Ovary (tissue), 9 donors: ENCODE measurements around the gene KLRG1. TPM values are rescaled to one million over a fixed set of nuclear protein-coding genes. Genes with fewer than 3 reads are reported as not detected.

Experiments
- DNase-seq, 5 donors: peaks; one replicate each; pipeline ENCODE4 v3.0.0-alpha.2; 2019 to 2020
- H3K27ac ChIP-seq, 2 donors: fragments of 200-600 bp; one replicate each; pipeline versions ENCODE4 v1.5.1 to v1.8.0; 2019 to 2022
- H3K27me3 ChIP-seq: fragments of 200-600 bp; one replicate; pipeline ENCODE4 v1.8.0; 2022
- H3K36me3 ChIP-seq: fragments of 200-600 bp; sonication (generic); one replicate; pipeline ENCODE4 v1.5.1; 2019
- H3K4me1 ChIP-seq: one replicate; pipeline ENCODE4 v1.8.1; 2013; ENCODE audit warnings: mild to moderate bottlenecking, moderate library complexity; ENCODE audit not compliant: insufficient read depth
- H3K4me3 ChIP-seq: fragments of 200-600 bp; sonication (generic); one replicate; pipeline ENCODE4 v1.5.1; 2017
- H3K9me3 ChIP-seq, 2 donors: fragments of 200-600 bp in 1 of 2; sonication (generic) in 1 of 2; one replicate each; pipeline versions ENCODE4 v1.5.1 to v1.8.1; 2013 to 2019; ENCODE audit warnings: mild to moderate bottlenecking in 1 of 2, moderate library complexity in 1 of 2
- EP300 ChIP-seq: sonication (generic); formaldehyde crosslinking; IDR thresholded peaks from one replicate; pipeline ENCODE4 v1.6.1; 2017; ENCODE audit warnings: antibody characterized with exemption
- POLR2A ChIP-seq: fragments of 450-650 bp; IDR thresholded peaks from one replicate; pipeline ENCODE4 v1.6.1; 2017; ENCODE audit warnings: antibody characterized with exemption, mild to moderate bottlenecking, moderate library complexity
- WGBS, 3 donors: extraction: QIAGEN DNeasy Blood & Tissue Kit in 1 of 3; methylation state at CpG; one replicate each; pipeline versions ENCODE4 v1.1.5 to v1.1.7; 2013 to 2017; 5-methylcytosine and 5-hydroxymethylcytosine counted together
- intact Hi-C, 4 donors: fragments of 100-400 bp; cut with DNase I; formaldehyde crosslinking; loops; one replicate each; pipeline versions ENCODE4 v1.11.0 to v1.15.1; 2022 to 2023
- polyA plus RNA-seq, 2 donors: library from polyadenylated mRNA; stranded (reverse); fragments of 200-250 nt in 1 of 2; fragments of 350-450 nt in 1 of 2; fragmentation: Illumina TruSeq in 1 of 2; extraction: RNeasy Lipid Tissue Mini Kit (QIAGEN cat#74804) in 1 of 2; gene quantifications; one replicate each; pipeline ENCODE4 v1.2.3, GENCODE V29; 2013 to 2014
- total RNA-seq, 7 donors: library from RNA; depleted of rRNA in 2 of 7; stranded (reverse); fragments of >200 nt in 2 of 7; fragmentation: NEBNext Ultra II Directional in 3 of 7; extraction: Animal tissue kit (Norgen Biotek cat#: 25700) in 3 of 7; gene quantifications; one replicate each; pipeline versions ENCODE4 v1.1.0 to v1.2.4, GENCODE V29; 2016 to 2023
- TF ChIP-seq, protein P1 (sequence below), 3 donors: fragments of 450-650 bp in 2 of 3; fragments of 200-600 bp in 1 of 3; IDR thresholded peaks; one replicate each; pipeline versions ENCODE4 v1.5.1 to v1.8.0; 2016 to 2022; ENCODE audit warnings: antibody characterized with exemption in 3 of 3, mild to moderate bottlenecking in 1 of 3
- donor health status: DM: no; HTN: no; CAD: no; lungs with moderate emphysema.
- donor health status: DM: no; HTN: no; CAD: no.
- donor health status: Bipolar disorder and iron deficiency.
- donor health status: DM: yes; HTN: yes; CAD: no.
- donor health status: DM: no; HTN: no; CAD: no.
- donor health status: DM: yes; HTN: yes; CAD: no.

Gene KLRG1
- total and polyA plus RNA-seq, 9 donors: 0.42 to 4.3 (median 1.1) TPM

DNA sequence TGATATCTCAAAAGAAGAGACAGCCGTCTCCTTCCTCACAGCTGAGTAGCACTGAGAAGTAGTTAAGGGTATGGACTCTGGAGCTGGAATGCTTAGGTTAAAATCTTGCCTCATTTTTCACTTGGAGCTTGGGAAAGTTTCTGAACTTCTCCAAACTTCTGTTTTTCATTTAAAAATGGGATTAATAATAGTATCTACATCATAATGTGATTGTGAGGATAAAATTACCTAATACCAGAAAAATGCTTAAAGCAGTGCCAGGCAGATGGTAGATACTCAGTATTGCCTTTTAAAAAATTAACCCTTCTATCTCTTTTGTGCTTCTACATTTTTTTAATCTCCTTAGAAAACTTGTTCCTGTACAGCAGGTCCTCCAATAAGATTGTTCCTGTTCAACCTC lies 63.3 kb downstream of the KLRG1 start:
- TF ChIP-seq POLR2A (no peak), EP300 (no peak)
- TF ChIP-seq, protein P1, sequence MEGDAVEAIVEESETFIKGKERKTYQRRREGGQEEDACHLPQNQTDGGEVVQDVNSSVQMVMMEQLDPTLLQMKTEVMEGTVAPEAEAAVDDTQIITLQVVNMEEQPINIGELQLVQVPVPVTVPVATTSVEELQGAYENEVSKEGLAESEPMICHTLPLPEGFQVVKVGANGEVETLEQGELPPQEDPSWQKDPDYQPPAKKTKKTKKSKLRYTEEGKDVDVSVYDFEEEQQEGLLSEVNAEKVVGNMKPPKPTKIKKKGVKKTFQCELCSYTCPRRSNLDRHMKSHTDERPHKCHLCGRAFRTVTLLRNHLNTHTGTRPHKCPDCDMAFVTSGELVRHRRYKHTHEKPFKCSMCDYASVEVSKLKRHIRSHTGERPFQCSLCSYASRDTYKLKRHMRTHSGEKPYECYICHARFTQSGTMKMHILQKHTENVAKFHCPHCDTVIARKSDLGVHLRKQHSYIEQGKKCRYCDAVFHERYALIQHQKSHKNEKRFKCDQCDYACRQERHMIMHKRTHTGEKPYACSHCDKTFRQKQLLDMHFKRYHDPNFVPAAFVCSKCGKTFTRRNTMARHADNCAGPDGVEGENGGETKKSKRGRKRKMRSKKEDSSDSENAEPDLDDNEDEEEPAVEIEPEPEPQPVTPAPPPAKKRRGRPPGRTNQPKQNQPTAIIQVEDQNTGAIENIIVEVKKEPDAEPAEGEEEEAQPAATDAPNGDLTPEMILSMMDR (IDR thresholded peaks at IDR 0.05): no peak
- H3K27ac ChIP-seq: no peak overlapping the region
- no peaks in the 10 kb centered on the region for H3K27me3 ChIP-seq
- intact Hi-C loops: no loop called here
- no peaks in the 10 kb centered on the region for H3K4me1 ChIP-seq
- no peaks in the 10 kb centered on the region for H3K36me3 ChIP-seq
- no peak for DNase-seq
- no peak overlapping the region for H3K4me3 ChIP-seq
- H3K9me3 ChIP-seq: no peaks in the 10 kb centered on the region
- WGBS, 3 donors: 43 to 47% (median 47%) methylated on average over 1 of the region's 1 CpG

Other genes with a start within 250 kb of the KLRG1 start
- gene A2ML1, start 166.9 kb upstream of the KLRG1 start, total RNA-seq: under 1 TPM in 6 of 7 donors, not detected in 1; 0.07 to 0.80 (median 0.39) TPM
- gene A2ML1, start 166.9 kb upstream of the KLRG1 start, polyA plus RNA-seq: under 1 TPM; 0.17 to 0.22 TPM
- gene PHC1, start 75.0 kb upstream of the KLRG1 start, total RNA-seq: 10 to 100 TPM; 48.3 to 66.6 (median 58.9) TPM
- gene PHC1, start 75.0 kb upstream of the KLRG1 start, polyA plus RNA-seq: 10 to 100 TPM; 35.0 to 36.2 TPM
- gene M6PR, start 39.9 kb upstream of the KLRG1 start, total RNA-seq: 100 to 1,000 TPM in 4 of 7 donors, 10 to 100 TPM in 3; 58.2 to 133 (median 101) TPM
- 100 to 1,000 TPM in 1 of 2 donors, 10 to 100 TPM in 1; 44.9 to 150 TPM for gene M6PR, start 39.9 kb upstream of the KLRG1 start, polyA plus RNA-seq
- 100 to 1,000 TPM in 5 of 7 donors, 10 to 100 TPM in 2; 50.5 to 426 (median 222) TPM for gene A2M, start 126.4 kb downstream of the KLRG1 start, total RNA-seq
- gene A2M, start 126.4 kb downstream of the KLRG1 start, polyA plus RNA-seq: 100 to 1,000 TPM; 125 to 926 TPM
- gene PZP, start 218.8 kb downstream of the KLRG1 start, total RNA-seq: 1 to 10 TPM in 1 of 7 donors, under 1 TPM in 5, not detected in 1; 0.11 to 1.1 (median 0.21) TPM
- gene PZP, start 218.8 kb downstream of the KLRG1 start, polyA plus RNA-seq: under 1 TPM; 0.17 to 0.34 TPM